ENCODE results near the gene RGL4.

GRCh38 chr22:23673050-23673620, 17.7 kb upstream of the RGL4 start:
- no peak for TF ChIP-seq CTCF (IDR thresholded peaks at IDR 0.05; ENCODE audit: poor library complexity)
- no peak for TF ChIP-seq EZH2phosphoT487 (IDR thresholded peaks at IDR 0.05; ENCODE audit: low read depth, severe bottlenecking, unreplicated experiment)
